Measurements from ENCODE around the gene ADAP1. TPM values are rescaled to one million over a fixed set of nuclear protein-coding genes. Genes with fewer than 3 reads are reported as not detected.

Gene ADAP1
- total and polyA plus RNA-seq, 8 donors: 2.2 to 169 (median 22.6) TPM

- no peak overlapping the region for H3K4me3 ChIP-seq
- H3K36me3 ChIP-seq: peaks cover 46 to 62% (median 61%) of the 10 kb centered on the region in 4 donors
- H3K9me3 ChIP-seq: no peaks in the 10 kb centered on the region
- peaks cover 0 to 7% (median 0%) of the 10 kb centered on the region in 3 donors for H3K27me3 ChIP-seq
- H3K4me1 ChIP-seq: peaks cover 30 to 61% (median 43%) of the 10 kb centered on the region in 4 donors
- intact Hi-C loops (cut with DNase I; ENCODE audit: low total_unique reads): no loop called here
- 89 to 92% (median 90%) methylated on average over 38 to 39 of the region's 39 CpGs for WGBS, 5 donors
- TF ChIP-seq POLR2AphosphoS5 (IDR thresholded peaks at IDR 0.05) (no peak), POLR2A (IDR thresholded peaks at IDR 0.05) (no peak), EP300 (IDR thresholded peaks at IDR 0.05) (no peak), CTCF (IDR thresholded peaks at IDR 0.05) (no peak)
- H3K27ac ChIP-seq: no peak overlapping the region
- DNase-seq: no peak
Measured at GRCh38 chr7:967361-968082, 13.0 kb upstream of the ADAP1 start.

- TF ChIP-seq EP300 (IDR thresholded peaks at IDR 0.05) (no peak), CTCF (IDR thresholded peaks at IDR 0.05) (no peak), POLR2A (IDR thresholded peaks at IDR 0.05) (no peak), POLR2AphosphoS5 (IDR thresholded peaks at IDR 0.05) (no peak)
- peaks cover 0 to 10% (median 0%) of the 10 kb centered on the region in 3 donors for H3K27me3 ChIP-seq
- DNase-seq: no peak
- no peaks in the 10 kb centered on the region for H3K9me3 ChIP-seq
- intact Hi-C loops (cut with DNase I; ENCODE audit: low total_unique reads): no loop called here
- H3K36me3 ChIP-seq: peaks cover 42 to 51% (median 51%) of the 10 kb centered on the region in 4 donors
- H3K4me1 ChIP-seq: peaks cover 26 to 53% (median 40%) of the 10 kb centered on the region in 4 donors
- 78 to 85% (median 83%) methylated on average over 22 of the region's 22 CpGs for WGBS, 5 donors
- H3K27ac ChIP-seq: peak overlapping the region in 1 of 5 donors; percentile 83
- no peak overlapping the region for H3K4me3 ChIP-seq
Measured at GRCh38 chr7:966291-967069, 12.0 kb upstream of the ADAP1 start.

DNA sequence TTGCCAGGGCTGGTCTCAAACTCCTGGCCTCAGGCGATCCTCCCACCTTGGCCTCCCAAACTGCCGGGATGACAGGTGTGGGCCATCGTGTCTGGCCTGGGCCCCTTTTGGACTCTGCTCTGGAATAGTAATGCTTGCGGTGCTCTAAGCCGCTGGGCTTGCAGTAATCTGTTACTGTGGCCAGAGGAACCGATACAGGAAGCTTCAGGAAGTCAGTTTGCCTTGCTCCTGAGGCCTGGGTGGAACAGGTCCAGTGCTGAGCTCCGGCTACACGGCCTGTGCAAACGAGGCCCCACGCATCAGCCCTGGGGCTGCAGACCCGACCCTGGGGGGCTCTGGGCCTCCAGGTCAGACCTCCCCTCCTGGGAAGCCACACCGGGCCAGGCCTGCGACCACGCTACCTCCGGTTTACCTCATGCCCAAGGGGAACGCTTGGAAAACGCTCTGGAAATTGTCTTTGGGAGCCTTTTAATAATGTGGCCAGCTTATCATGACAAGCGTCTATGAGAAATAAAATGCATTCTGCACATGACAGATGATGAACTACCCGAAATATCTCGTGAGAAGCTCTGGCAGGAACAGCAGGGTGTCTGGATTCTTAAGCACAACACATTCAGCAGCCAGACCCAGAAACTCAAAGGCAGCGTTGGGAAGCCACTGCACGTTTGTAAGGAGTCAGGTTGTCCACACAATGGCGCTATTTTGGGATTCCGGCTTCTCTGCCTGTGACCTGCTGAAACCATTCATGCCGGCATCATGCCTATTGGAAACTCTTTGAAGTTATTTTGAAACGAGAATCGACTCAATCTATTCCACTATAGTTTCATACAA lies 10.1 kb upstream of the ADAP1 start:
- intact Hi-C loops (cut with DNase I; ENCODE audit: low total_unique reads): no loop called here
- Histone ChIP-seq H3K36me3 (peaks cover 27 to 33% (median 33%) of the 10 kb centered on the region in 4 donors), H3K4me3 (no peak overlapping the region), H3K9me3 (no peaks in the 10 kb centered on the region), H3K27ac (peak overlapping the region in 4 of 5 donors; percentile 46 to 83 (median 52)), H3K4me1 (peaks cover 22 to 47% (median 36%) of the 10 kb centered on the region in 4 donors), H3K27me3 (peaks cover 0 to 10% (median 0%) of the 10 kb centered on the region in 3 donors)
- peak in 1 of 2 donors; percentile 78 for DNase-seq
- TF ChIP-seq POLR2A (IDR thresholded peaks at IDR 0.05): no peak
- TF ChIP-seq CTCF (IDR thresholded peaks at IDR 0.05): peak in 1 of 7 experiments; percentile 6
- TF ChIP-seq POLR2AphosphoS5 (IDR thresholded peaks at IDR 0.05): peak in 1 of 3 donors; percentile 40
- no peak for TF ChIP-seq EP300 (IDR thresholded peaks at IDR 0.05)
- WGBS, 5 donors: 22 to 46% (median 44%) methylated on average over 23 to 27 of the region's 27 CpGs
